Progenitor cell of endocrine pancreas (in vitro differentiated cells): Measurements from ENCODE around the gene DENND1A. TPM values are rescaled to one million over a fixed set of nuclear protein-coding genes. Genes with fewer than 3 reads are reported as not detected.

Experiments used
- DNase-seq: peaks from one replicate; pipeline ENCODE4 v3.0.0; 2021; ENCODE audit warnings: low spot score; ENCODE audit not compliant: unreplicated experiment
- H3K27ac Mint-ChIP-seq: 2 replicates; pipeline ENCODE4 v1.8.0; 2021; ENCODE audit warnings: mild to moderate bottlenecking, moderate library complexity, mixed read lengths
- H3K27me3 Mint-ChIP-seq: 2 replicates; pipeline ENCODE4 v1.8.0; 2021; ENCODE audit warnings: mixed read lengths
- H3K36me3 Mint-ChIP-seq: 2 replicates; pipeline ENCODE4 v1.8.0; 2022; ENCODE audit warnings: mixed read lengths; ENCODE audit not compliant: insufficient read depth
- H3K4me1 Mint-ChIP-seq: 2 replicates; pipeline ENCODE4 v1.8.0; 2021; ENCODE audit warnings: low read depth, mixed read lengths
- H3K4me3 Mint-ChIP-seq: 2 replicates; pipeline ENCODE4 v1.8.0; 2021; ENCODE audit warnings: low read depth, mild to moderate bottlenecking, moderate library complexity, mixed read lengths
- H3K9me3 Mint-ChIP-seq: 2 replicates; pipeline ENCODE4 v1.8.0; 2021; ENCODE audit warnings: low read depth, mixed read lengths
- total RNA-seq: library from RNA; stranded (reverse); gene quantifications from 2 replicates; pipeline ENCODE4 v1.2.1, GENCODE V29; 2021
- TF ChIP-seq, protein P1 (sequence below): fragments of 200-600 bp; sonication (generic); IDR thresholded peaks from one replicate; pipeline ENCODE4 v1.5.0; 2021; ENCODE audit warnings: antibody characterized with exemption, mild to moderate bottlenecking; ENCODE audit not compliant: unreplicated experiment

Gene DENND1A
- total RNA-seq, 1 donor from 2014 or later: 20.1 TPM

DNA sequence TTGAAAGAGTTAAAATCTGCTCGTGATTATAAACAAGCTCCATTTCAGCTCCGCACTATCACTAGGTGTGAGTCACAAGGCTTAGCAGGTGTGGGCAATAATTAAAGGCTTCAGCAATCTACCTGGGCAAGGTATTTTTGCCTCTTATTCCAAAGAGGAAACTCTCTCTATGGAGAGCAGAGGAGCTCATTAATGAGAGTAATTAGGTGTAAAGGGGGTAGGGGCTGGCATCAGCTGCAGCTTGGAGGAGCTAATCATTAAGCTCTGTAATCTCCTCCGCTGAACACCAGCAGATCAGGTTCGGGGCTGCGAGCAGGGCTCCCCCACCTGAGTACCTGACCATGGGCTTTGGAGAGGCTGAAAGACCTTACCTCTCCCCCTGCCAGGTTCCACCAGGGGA lies 444.7 kb downstream of the DENND1A start:
- H3K4me1 Mint-ChIP-seq: peaks cover 39% of the 10 kb centered on the region

DNA sequence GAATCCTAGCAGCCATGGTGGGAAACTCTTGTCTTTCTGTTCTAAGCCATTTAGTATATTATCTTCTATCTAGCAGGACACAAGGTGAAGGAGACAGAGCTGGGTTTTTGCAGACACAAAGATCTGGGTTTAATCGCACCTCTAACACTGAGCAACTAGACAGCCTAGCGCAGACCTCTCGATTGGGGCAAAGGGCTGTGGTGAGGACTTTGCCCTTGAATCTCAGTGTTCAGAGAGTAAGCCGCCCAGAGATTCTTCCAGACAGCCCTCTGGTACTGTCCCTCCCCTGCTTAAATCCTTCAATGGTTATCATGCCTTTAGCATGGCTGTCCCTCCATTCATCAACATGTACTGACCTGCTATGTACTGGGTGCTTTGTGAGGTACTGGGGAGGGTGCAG lies 445.8 kb downstream of the DENND1A start:
- DNase-seq: no peak
- Mint-ChIP-seq H3K4me1 (peaks cover 44% of the 10 kb centered on the region), H3K36me3 (no peaks in the 10 kb centered on the region)

More for the DNA sequence above, 444.7 kb downstream of the DENND1A start:
- no peak for DNase-seq
- Mint-ChIP-seq H3K9me3 (no peaks in the 10 kb centered on the region), H3K27ac (peak overlapping the region; percentile 73), H3K36me3 (no peaks in the 10 kb centered on the region), H3K27me3 (peaks cover 19% of the 10 kb centered on the region), H3K4me3 (no peak overlapping the region)
- TF ChIP-seq, protein P1, sequence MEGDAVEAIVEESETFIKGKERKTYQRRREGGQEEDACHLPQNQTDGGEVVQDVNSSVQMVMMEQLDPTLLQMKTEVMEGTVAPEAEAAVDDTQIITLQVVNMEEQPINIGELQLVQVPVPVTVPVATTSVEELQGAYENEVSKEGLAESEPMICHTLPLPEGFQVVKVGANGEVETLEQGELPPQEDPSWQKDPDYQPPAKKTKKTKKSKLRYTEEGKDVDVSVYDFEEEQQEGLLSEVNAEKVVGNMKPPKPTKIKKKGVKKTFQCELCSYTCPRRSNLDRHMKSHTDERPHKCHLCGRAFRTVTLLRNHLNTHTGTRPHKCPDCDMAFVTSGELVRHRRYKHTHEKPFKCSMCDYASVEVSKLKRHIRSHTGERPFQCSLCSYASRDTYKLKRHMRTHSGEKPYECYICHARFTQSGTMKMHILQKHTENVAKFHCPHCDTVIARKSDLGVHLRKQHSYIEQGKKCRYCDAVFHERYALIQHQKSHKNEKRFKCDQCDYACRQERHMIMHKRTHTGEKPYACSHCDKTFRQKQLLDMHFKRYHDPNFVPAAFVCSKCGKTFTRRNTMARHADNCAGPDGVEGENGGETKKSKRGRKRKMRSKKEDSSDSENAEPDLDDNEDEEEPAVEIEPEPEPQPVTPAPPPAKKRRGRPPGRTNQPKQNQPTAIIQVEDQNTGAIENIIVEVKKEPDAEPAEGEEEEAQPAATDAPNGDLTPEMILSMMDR: no peak

DNA sequence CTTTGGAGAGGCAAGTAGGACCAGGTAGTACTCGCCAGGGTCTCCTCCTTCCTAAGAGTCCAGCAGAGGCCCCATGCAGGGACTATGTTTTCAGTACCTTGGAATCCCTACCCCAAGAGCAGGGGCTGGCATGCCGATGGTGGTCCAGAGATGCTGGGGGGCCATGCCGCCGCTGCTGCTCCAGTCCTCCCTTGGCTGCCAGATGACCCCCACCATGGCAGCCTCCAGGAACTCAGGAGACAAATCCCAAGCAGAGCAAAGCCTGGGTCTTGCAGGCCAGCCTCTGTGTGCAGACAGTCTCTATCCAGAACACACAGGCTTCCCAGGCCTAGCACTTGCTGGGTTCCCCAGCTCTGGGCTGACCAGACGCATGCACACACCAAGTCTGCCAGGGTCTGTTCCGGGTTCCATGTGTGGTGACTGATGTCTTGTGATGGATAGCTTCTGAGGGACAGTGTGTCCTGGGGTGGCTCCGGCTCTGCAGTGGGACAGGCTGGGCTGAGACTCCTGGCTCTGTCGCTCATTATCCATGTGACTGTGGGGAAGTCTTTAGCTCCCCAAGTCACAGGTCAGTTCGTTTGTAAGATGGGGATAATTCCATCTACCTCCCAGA lies 446.6 kb downstream of the DENND1A start:
- H3K4me1 Mint-ChIP-seq: peaks cover 48% of the 10 kb centered on the region
- TF ChIP-seq, protein P1: no peak
- no peaks in the 10 kb centered on the region for H3K36me3 Mint-ChIP-seq
- H3K27me3 Mint-ChIP-seq: peaks cover 16% of the 10 kb centered on the region
- no peak overlapping the region for H3K27ac Mint-ChIP-seq
- H3K4me3 Mint-ChIP-seq: no peak overlapping the region
- no peak for DNase-seq
- H3K9me3 Mint-ChIP-seq: no peaks in the 10 kb centered on the region

More for the DNA sequence above, 445.8 kb downstream of the DENND1A start:
- H3K27me3 Mint-ChIP-seq: peaks cover 19% of the 10 kb centered on the region
- TF ChIP-seq, protein P1: no peak
- H3K9me3 Mint-ChIP-seq: no peaks in the 10 kb centered on the region
- no peak overlapping the region for H3K4me3 Mint-ChIP-seq
- H3K27ac Mint-ChIP-seq: no peak overlapping the region

DNA sequence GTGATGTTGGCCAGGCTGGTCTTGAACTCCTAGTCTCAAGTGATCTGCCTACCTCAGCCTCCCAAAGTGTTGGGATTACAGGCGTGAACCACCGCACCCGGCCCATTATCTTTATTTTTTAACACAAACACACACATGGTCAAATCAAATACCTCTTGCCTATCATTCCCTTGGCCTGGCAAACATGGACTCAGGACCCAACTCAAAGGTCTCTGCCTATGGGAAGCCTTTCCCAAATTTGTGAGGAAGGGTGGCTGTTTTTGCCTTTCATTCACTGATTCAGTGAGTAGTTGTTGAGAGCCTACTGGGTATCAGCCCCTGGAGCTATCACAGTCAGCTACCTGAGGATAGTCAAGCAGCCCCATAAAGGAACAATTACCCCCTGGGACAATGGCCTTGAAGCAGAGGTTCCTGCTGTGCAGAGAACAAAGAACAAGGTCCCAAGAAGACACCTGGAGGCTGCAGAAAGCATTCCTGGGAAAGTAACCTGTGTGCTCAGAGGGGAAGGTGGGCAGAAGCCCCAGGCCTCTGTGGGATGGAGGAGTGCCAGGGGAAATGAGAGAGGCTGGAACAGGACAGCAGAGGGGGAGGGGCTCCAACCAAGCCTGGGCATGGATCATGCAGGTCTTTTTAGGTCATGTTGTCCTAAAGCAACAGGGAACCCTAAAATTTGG lies 447.5 kb downstream of the DENND1A start:
- Mint-ChIP-seq H3K27me3 (peaks cover 14% of the 10 kb centered on the region), H3K9me3 (no peaks in the 10 kb centered on the region), H3K36me3 (no peaks in the 10 kb centered on the region), H3K4me1 (peaks cover 41% of the 10 kb centered on the region), H3K27ac (no peak overlapping the region), H3K4me3 (no peak overlapping the region)
- TF ChIP-seq, protein P1: no peak
- no peak for DNase-seq

DNA sequence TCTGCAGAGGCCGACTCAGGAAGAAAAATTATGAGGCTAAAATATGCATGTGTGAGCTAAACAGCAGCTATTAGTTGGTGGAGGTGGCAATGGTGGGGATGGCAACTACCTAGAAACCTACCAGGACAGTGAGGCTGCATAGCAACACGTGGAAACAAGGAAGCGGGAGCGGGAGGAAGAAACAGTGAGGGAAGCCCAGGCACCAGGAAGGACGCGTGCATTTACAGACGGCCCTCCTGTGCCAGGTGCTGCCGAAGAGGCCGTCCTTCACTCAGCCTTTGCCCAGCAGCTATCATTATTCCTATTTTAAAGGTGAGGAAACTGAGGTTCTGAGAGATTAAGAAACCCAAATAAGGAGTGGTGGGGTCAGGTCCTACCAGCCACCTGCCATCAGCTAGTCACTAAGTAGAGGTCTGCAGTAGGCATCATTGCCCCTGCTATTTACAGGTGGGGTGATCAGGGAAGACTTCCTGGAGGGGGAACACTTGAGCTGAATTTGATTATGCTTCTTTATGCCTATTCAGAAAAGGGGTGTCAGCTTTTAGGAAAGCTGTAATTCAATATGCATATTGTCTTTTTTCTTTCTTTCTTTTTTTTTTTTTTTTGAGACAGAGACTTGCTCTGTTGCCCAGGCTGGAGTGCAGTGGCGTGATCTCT lies 448.6 kb downstream of the DENND1A start:
- Mint-ChIP-seq H3K36me3 (no peaks in the 10 kb centered on the region), H3K4me3 (no peak overlapping the region), H3K9me3 (no peaks in the 10 kb centered on the region), H3K4me1 (peaks cover 38% of the 10 kb centered on the region), H3K27me3 (peaks cover 12% of the 10 kb centered on the region), H3K27ac (peak overlapping the region; percentile 54)
- TF ChIP-seq, protein P1: no peak
- no peak for DNase-seq
